Right atrium auricular region (tissue), 2 donors: ENCODE results near the gene CUL4A. TPM values are rescaled to one million over a fixed set of nuclear protein-coding genes. Genes with fewer than 3 reads are reported as not detected.

Experiments
- DNase-seq: peaks from one replicate; pipeline ENCODE4 v3.0.0-alpha.2; 2019; ENCODE audit warnings: low spot score
- H3K27ac ChIP-seq, 2 donors: fragments of 200-600 bp; sonication (generic); 1 replicate in 1 of 2; 2 replicates in 1 of 2; pipeline ENCODE4 v1.5.1; 2016 to 2019
- H3K27me3 ChIP-seq, 2 donors: fragments of 200-600 bp; sonication (generic); one replicate each; pipeline versions ENCODE4 v1.5.1 to v1.6.0; 2017 to 2019
- H3K36me3 ChIP-seq: fragments of 200-600 bp; sonication (generic); one replicate; pipeline ENCODE4 v1.5.1; 2016
- H3K4me1 ChIP-seq, 2 donors: fragments of 200-600 bp; sonication (generic); one replicate each; pipeline versions ENCODE4 v1.5.1 to v1.6.0; 2017 to 2019
- H3K4me3 ChIP-seq, 2 donors: fragments of 200-600 bp; sonication (generic); 1 replicate in 1 of 2; 2 replicates in 1 of 2; pipeline ENCODE4 v1.5.1; 2017 to 2019; ENCODE audit warnings: mild to moderate bottlenecking in 1 of 2, moderate library complexity in 1 of 2
- H3K9me3 ChIP-seq, 2 donors: fragments of 200-600 bp; sonication (generic); one replicate each; pipeline ENCODE4 v1.5.1; 2019
- CTCF ChIP-seq, 2 donors: fragments of 200-600 bp; sonication (generic); IDR thresholded peaks; one replicate each; pipeline ENCODE4 v1.5.1; 2019; ENCODE audit warnings: antibody characterized with exemption in 2 of 2
- total RNA-seq, 2 donors: library from RNA; depleted of rRNA; stranded (reverse); fragments of >200 nt; gene quantifications; one replicate each; pipeline ENCODE4 v1.1.0, GENCODE V29; 2016

CUL4A gene
- total RNA-seq, 2 donors from 2014 or later, result 76.5 to 435 TPM

GRCh38 chr13:113288880-113289279, 79.5 kb downstream of the CUL4A start:
- Histone ChIP-seq H3K27me3 (no peaks in the 10 kb centered on the region), H3K36me3 (no peaks in the 10 kb centered on the region), H3K4me3 (no peak overlapping the region), H3K27ac (no peak overlapping the region), H3K4me1 (peaks cover 0 to 5% of the 10 kb centered on the region in 2 donors), H3K9me3 (no peaks in the 10 kb centered on the region)
- TF ChIP-seq CTCF (IDR thresholded peaks at IDR 0.05), result no peak
- no peak for DNase-seq

- H3K27me3 ChIP-seq, result no peaks in the 10 kb centered on the region
- peaks cover 0 to 9% of the 10 kb centered on the region in 2 donors for H3K4me1 ChIP-seq
- H3K9me3 ChIP-seq, result no peaks in the 10 kb centered on the region
- TF ChIP-seq CTCF (IDR thresholded peaks at IDR 0.05), result no peak
- H3K4me3 ChIP-seq, result no peak overlapping the region
- H3K36me3 ChIP-seq, result no peaks in the 10 kb centered on the region
- DNase-seq, result no peak
- H3K27ac ChIP-seq, result no peak overlapping the region
Observed at GRCh38 chr13:113291129-113291528, 81.7 kb downstream of the CUL4A start.

DNA sequence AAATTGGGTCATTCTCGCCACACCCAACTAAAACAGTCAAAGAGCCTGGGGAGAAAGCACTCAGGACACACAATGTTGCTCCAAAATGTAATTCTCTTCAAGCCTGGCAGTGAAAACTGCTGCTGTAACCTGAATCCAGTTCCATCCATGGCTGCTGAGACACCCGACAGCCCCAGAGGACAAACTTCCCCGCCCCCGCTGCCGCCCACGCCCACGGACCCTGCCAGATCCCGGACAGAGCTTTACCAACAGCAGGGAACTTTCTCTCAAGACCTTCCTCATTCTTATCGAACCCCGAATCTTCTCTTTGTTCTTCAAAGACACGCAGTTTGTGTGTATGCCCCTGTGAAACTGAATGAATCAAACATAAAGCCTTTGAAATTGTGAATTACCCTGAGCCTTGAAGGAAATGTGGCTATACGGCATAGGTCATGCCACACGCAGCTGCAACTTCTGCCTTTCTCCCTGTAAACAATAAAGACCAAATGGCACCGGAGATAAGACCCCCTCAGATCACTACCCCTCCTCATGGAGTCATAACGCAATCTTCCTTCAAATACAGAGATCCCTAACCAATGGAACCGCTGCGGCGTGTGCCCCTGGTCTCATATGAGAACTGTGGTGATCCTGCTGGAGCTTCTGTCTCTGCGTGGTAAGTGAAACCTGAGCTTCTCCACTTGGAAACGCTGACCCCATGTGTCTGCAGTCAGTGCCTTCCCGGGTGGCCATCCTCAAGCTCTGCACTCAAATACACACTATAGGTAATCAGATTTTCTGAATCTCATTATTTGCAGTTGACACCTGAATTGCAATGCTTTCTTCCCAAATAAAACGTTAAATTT, 82.8 kb downstream of the CUL4A start:
- peak; percentile 63 for DNase-seq
- Histone ChIP-seq H3K36me3 (no peaks in the 10 kb centered on the region), H3K4me3 (peak overlapping the region in 1 of 2 donors; percentile 4), H3K27me3 (no peaks in the 10 kb centered on the region), H3K9me3 (no peaks in the 10 kb centered on the region), H3K27ac (no peak overlapping the region), H3K4me1 (peaks cover 0 to 14% of the 10 kb centered on the region in 2 donors)
- no peak for TF ChIP-seq CTCF (IDR thresholded peaks at IDR 0.05)

GRCh38 chr13:113293686-113294085, 84.3 kb downstream of the CUL4A start:
- Histone ChIP-seq H3K36me3 (no peaks in the 10 kb centered on the region), H3K27ac (no peak overlapping the region), H3K4me1 (peaks cover 0 to 26% of the 10 kb centered on the region in 2 donors), H3K27me3 (no peaks in the 10 kb centered on the region), H3K4me3 (no peak overlapping the region), H3K9me3 (no peaks in the 10 kb centered on the region)
- TF ChIP-seq CTCF (IDR thresholded peaks at IDR 0.05), result no peak
- DNase-seq, result no peak

- TF ChIP-seq CTCF (IDR thresholded peaks at IDR 0.05), result no peak
- Histone ChIP-seq H3K27me3 (no peaks in the 10 kb centered on the region), H3K4me3 (no peak overlapping the region), H3K9me3 (no peaks in the 10 kb centered on the region), H3K4me1 (peaks cover 0 to 38% of the 10 kb centered on the region in 2 donors), H3K27ac (no peak overlapping the region), H3K36me3 (no peaks in the 10 kb centered on the region)
- no peak for DNase-seq
Observed at GRCh38 chr13:113295776-113296175, 86.4 kb downstream of the CUL4A start.
